Spleen (tissue), 11 donors: ENCODE data around the gene ISCA2. TPM values are rescaled to one million over a fixed set of nuclear protein-coding genes. Genes with fewer than 3 reads are reported as not detected.

Source experiments
- DNase-seq: peaks from one replicate; pipeline ENCODE4 v3.0.0-alpha.2; 2020
- H3K27ac ChIP-seq, 8 donors: fragments of 200-600 bp; sonication (generic) in 7 of 8; 1 replicate in 4 of 8; 2 replicates in 4 of 8; pipeline versions ENCODE4 v1.5.0 to v1.8.0; 2016 to 2021; ENCODE audit warnings: inconsistent platforms in 4 of 8, mild to moderate bottlenecking in 4 of 8, moderate library complexity in 1 of 8
- H3K27me3 ChIP-seq, 7 donors: fragments of 200-600 bp; sonication (generic) in 6 of 7; replicated peaks in 1 of 7; 1 replicate in 4 of 7; 2 replicates in 3 of 7; pipeline versions ENCODE4 v1.5.0 to v1.8.0; 2016 to 2021; ENCODE audit warnings: inconsistent platforms in 3 of 7, mild to moderate bottlenecking in 1 of 7
- H3K36me3 ChIP-seq, 6 donors: fragments of 200-600 bp; sonication (generic) in 5 of 6; 1 replicate in 4 of 6; 2 replicates in 2 of 6; pipeline versions ENCODE4 v1.5.0 to v1.8.0; 2016 to 2021; ENCODE audit warnings: inconsistent platforms in 2 of 6
- H3K4me1 ChIP-seq, 6 donors: fragments of 200-600 bp; sonication (generic) in 5 of 6; 1 replicate in 3 of 6; 2 replicates in 3 of 6; pipeline versions ENCODE4 v1.5.0 to v1.8.0; 2016 to 2021; ENCODE audit warnings: inconsistent platforms in 3 of 6
- H3K4me3 ChIP-seq, 8 donors: fragments of 200-600 bp; sonication (generic) in 7 of 8; 1 replicate in 4 of 8; 2 replicates in 4 of 8; pipeline versions ENCODE4 v1.5.0 to v1.8.0; 2016 to 2021; ENCODE audit warnings: inconsistent platforms in 4 of 8, mild to moderate bottlenecking in 4 of 8, moderate library complexity in 2 of 8
- H3K9me3 ChIP-seq, 8 donors: fragments of 200-600 bp; sonication (generic) in 7 of 8; 1 replicate in 4 of 8; 2 replicates in 4 of 8; pipeline versions ENCODE4 v1.5.0 to v1.8.0; 2016 to 2021; ENCODE audit warnings: inconsistent platforms in 4 of 8
- POLR2A ChIP-seq, 3 donors: fragments of 450-650 bp; IDR thresholded peaks; one replicate each; pipeline ENCODE4 v1.5.1; 2017; ENCODE audit warnings: antibody characterized with exemption in 3 of 3, mild to moderate bottlenecking in 1 of 3
- POLR2AphosphoS5 ChIP-seq, 3 donors: sonication (generic); formaldehyde crosslinking; IDR thresholded peaks; one replicate each; pipeline ENCODE4 v1.5.1; 2017; ENCODE audit warnings: antibody characterized with exemption in 3 of 3
- WGBS, 5 donors: extraction: QIAGEN DNeasy Blood & Tissue Kit in 3 of 5; methylation state at CpG; one replicate each; pipeline versions ENCODE4 v1.1.5 to v1.1.7; 2013 to 2018; 5-methylcytosine and 5-hydroxymethylcytosine counted together
- intact Hi-C: fragments of 100-400 bp; cut with DNase I; formaldehyde crosslinking; loops from one replicate; pipeline ENCODE4 v1.15.0; 2023; ENCODE audit warnings: low total_unique reads
- polyA plus RNA-seq, 3 donors: library from polyadenylated mRNA; stranded (reverse); fragments of 200-250 nt; gene quantifications; one replicate each; pipeline ENCODE4 v1.2.1, GENCODE V29; 2013
- total RNA-seq, 7 donors: library from RNA; depleted of rRNA in 3 of 7; stranded (reverse); fragments of >200 nt in 3 of 7; fragmentation: NEBNext Ultra II Directional in 4 of 7; extraction: Animal tissue kit (Norgen Biotek cat#: 25700) in 4 of 7; gene quantifications; one replicate each; pipeline versions ENCODE4 v1.1.0 to v1.2.1, GENCODE V29; 2016 to 2021
- TF ChIP-seq, protein P1 (sequence below), 11 experiments: fragments of 200-600 bp in 7 of 11; fragments of 450-650 bp in 4 of 11; sonication (generic) in 4 of 11; IDR thresholded peaks in 8 of 11; conservative IDR thresholded peaks in 3 of 11; 1 replicate in 7 of 11; 2 replicates in 4 of 11; pipeline versions ENCODE4 v1.4.0 to v1.8.0; 2016 to 2021; ENCODE audit warnings: antibody characterized with exemption in 11 of 11, inconsistent platforms in 4 of 11, mild to moderate bottlenecking in 1 of 11
- donor health status: healthy with polysubstance abuse.
- donor health status: DM: no; HTN: no; CAD: no; lungs with moderate emphysema.
- donor health status: DM: no; HTN: no; CAD: no.
- donor health status: Bipolar disorder and iron deficiency.
- donor health status: healthy.
- donor health status: DM: no; HTN: no; CAD: no.
- donor health status: DM: yes; HTN: yes; CAD: no.

ISCA2 gene
- total and polyA plus RNA-seq, 10 donors = 11.7 to 28.9 (median 22.7) TPM

- intact Hi-C loops = loop anchor here (5.0 kb wide), 1 partner anchor 128 kb away; no protein-coding TSS in a partner anchor
- Histone ChIP-seq H3K4me3 (no peak overlapping the region), H3K4me1 (peaks cover 36 to 77% (median 61%) of the 10 kb centered on the region in 6 donors), H3K27me3 (no peaks in the 10 kb centered on the region), H3K36me3 (peaks cover 0 to 25% (median 3%) of the 10 kb centered on the region in 6 donors), H3K27ac (no peak overlapping the region), H3K9me3 (no peaks in the 10 kb centered on the region)
- no peak for TF ChIP-seq POLR2AphosphoS5 (IDR thresholded peaks at IDR 0.05)
- TF ChIP-seq POLR2A (IDR thresholded peaks at IDR 0.05) = no peak
- TF ChIP-seq, protein P1, sequence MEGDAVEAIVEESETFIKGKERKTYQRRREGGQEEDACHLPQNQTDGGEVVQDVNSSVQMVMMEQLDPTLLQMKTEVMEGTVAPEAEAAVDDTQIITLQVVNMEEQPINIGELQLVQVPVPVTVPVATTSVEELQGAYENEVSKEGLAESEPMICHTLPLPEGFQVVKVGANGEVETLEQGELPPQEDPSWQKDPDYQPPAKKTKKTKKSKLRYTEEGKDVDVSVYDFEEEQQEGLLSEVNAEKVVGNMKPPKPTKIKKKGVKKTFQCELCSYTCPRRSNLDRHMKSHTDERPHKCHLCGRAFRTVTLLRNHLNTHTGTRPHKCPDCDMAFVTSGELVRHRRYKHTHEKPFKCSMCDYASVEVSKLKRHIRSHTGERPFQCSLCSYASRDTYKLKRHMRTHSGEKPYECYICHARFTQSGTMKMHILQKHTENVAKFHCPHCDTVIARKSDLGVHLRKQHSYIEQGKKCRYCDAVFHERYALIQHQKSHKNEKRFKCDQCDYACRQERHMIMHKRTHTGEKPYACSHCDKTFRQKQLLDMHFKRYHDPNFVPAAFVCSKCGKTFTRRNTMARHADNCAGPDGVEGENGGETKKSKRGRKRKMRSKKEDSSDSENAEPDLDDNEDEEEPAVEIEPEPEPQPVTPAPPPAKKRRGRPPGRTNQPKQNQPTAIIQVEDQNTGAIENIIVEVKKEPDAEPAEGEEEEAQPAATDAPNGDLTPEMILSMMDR (IDR thresholded peaks at IDR 0.05 in 8 of 11, conservative IDR thresholded peaks at IDR 0.05 in 3 of 11) = no peak
- WGBS, 5 donors = 62 to 83% (median 78%) methylated on average over 1 of the region's 1 CpG
- DNase-seq = no peak
Observed at GRCh38 chr14:74490486-74490885, 3.1 kb upstream of the ISCA2 start.

GRCh38 chr14:74491956-74492775, 1.4 kb upstream of the ISCA2 start:
- DNase-seq = no peak
- Histone ChIP-seq H3K9me3 (no peaks in the 10 kb centered on the region), H3K4me1 (peaks cover 40 to 77% (median 58%) of the 10 kb centered on the region in 6 donors), H3K27me3 (no peaks in the 10 kb centered on the region), H3K36me3 (peaks cover 0 to 27% (median 2%) of the 10 kb centered on the region in 6 donors), H3K4me3 (peak overlapping the region; percentile 73 to 94 (median 84)), H3K27ac (peak overlapping the region; percentile 74 to 96 (median 96))
- TF ChIP-seq POLR2A (IDR thresholded peaks at IDR 0.05) (no peak), POLR2AphosphoS5 (IDR thresholded peaks at IDR 0.05) (no peak)
- TF ChIP-seq, protein P1 (IDR thresholded peaks at IDR 0.05 in 8 of 11, conservative IDR thresholded peaks at IDR 0.05 in 3 of 11) = peak in 6 of 11 experiments; percentile 18 to 33 (median 24)
- WGBS, 5 donors = 1 to 3% (median 3%) methylated on average over 20 of the region's 20 CpGs
- intact Hi-C loops = loop anchor here (5.0 kb wide), 1 partner anchor 130 kb away; no protein-coding TSS in a partner anchor

DNA sequence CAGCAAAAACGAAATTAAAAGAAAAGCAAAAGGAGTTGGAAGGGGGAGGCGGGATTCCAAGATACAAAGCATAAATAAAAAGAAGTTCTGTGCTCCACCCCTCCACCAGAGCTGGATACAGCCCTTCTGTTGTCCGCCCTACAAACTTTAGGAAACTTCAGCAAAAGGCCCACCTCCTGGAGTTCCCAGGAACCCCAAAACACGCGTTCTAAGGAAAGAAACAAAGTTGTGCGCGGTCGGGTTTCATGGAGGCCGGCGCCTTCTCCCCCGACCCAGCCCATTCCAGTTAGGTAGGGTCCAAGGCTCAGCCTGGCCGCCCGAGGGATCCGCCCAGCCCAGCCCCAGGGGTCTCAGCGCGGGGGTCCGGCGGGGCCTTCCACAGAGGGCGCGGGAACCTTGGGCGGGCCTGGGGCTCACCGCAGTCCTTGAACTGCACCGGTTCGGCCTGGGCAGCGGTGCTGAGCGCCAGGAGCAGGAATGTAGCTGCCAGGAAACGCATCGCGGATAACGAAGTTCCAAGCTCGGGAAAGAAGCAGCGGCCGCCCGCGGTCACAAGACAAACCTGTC, 706 bp upstream of the ISCA2 start, which contains the start of gene NPC2:
NPC2 (minus strand) TSS at position 530 of the 567 bp plus-strand sequence; CDS start at position 499, 31 bp downstream.
- Histone ChIP-seq H3K9me3 (no peaks in the 10 kb centered on the region), H3K27me3 (no peaks in the 10 kb centered on the region), H3K36me3 (peaks cover 0 to 24% (median 2%) of the 10 kb centered on the region in 6 donors), H3K4me3 (peak within 1 kb of the TSS; percentile 74 to 94 (median 90)), H3K27ac (peak within 1 kb of the TSS; percentile 85 to 96 (median 96)), H3K4me1 (peaks cover 40 to 71% (median 55%) of the 10 kb centered on the region in 6 donors)
- intact Hi-C loops = loop anchor here (5.0 kb wide), 1 partner anchor 131 kb away; no protein-coding TSS in a partner anchor
- TF ChIP-seq POLR2A (IDR thresholded peaks at IDR 0.05) (no peak), POLR2AphosphoS5 (IDR thresholded peaks at IDR 0.05) (peak; percentile 77 to 89 (median 87))
- WGBS, 5 donors = 0 to 1% (median 1%) methylated on average over 16 to 35 of the region's 35 CpGs
- no peak for DNase-seq

- Histone ChIP-seq H3K4me1 (peaks cover 23 to 46% (median 35%) of the 10 kb centered on the region in 6 donors), H3K27ac (peak overlapping the region in 3 of 8 donors; percentile 8 to 95 (median 90)), H3K4me3 (no peak overlapping the region), H3K9me3 (no peaks in the 10 kb centered on the region), H3K27me3 (no peaks in the 10 kb centered on the region), H3K36me3 (peaks cover 0 to 24% (median 2%) of the 10 kb centered on the region in 6 donors)
- WGBS, 5 donors = 9 to 65% (median 37%) methylated on average over 2 of the region's 2 CpGs
- TF ChIP-seq POLR2AphosphoS5 (IDR thresholded peaks at IDR 0.05) (no peak), POLR2A (IDR thresholded peaks at IDR 0.05) (no peak)
- TF ChIP-seq, protein P1 (IDR thresholded peaks at IDR 0.05 in 8 of 11, conservative IDR thresholded peaks at IDR 0.05 in 3 of 11) = no peak
- no peak for DNase-seq
- intact Hi-C loops = no loop called here
Observed at GRCh38 chr14:74495356-74495755, 1.8 kb downstream of the ISCA2 start.
